GM21390 (cell line): Measurements from ENCODE around the gene COL23A1.

Experiments
- ATAC-seq: cut with Tn5 transposase; IDR thresholded peaks from one replicate; pipeline ENCODE4 v1.9.1; 2021; ENCODE audit not compliant: unreplicated experiment

COL23A1 gene

DNA sequence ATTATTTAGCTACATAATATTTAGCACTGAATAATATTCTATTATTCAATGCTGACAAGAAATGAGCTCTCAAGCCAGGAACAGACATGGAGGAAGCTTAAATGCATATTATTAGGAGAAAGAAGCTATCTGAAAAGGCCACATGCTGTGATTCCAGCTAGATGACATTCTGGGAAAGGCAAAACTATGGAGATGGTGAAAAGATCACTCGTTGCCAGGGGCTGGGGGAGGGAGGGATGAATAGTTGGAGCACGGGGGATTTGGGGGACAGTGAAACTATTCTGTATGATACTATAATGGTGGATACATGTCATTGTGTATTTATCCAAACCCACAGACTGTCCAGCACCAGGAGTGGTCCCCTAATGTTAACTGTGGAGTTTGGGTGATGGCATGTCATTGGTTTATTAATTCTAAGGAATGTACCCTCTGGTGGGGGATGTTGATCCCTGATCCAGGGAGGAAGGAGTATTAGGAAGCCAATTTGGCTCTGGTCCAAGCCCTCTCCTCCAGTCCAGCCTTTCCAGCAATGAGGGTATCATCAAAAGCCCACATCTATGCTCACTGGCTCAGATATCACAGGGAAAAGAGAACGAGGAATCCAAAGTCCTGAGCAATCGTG lies 162.5 kb downstream of the COL23A1 start:
- no peak for ATAC-seq

DNA sequence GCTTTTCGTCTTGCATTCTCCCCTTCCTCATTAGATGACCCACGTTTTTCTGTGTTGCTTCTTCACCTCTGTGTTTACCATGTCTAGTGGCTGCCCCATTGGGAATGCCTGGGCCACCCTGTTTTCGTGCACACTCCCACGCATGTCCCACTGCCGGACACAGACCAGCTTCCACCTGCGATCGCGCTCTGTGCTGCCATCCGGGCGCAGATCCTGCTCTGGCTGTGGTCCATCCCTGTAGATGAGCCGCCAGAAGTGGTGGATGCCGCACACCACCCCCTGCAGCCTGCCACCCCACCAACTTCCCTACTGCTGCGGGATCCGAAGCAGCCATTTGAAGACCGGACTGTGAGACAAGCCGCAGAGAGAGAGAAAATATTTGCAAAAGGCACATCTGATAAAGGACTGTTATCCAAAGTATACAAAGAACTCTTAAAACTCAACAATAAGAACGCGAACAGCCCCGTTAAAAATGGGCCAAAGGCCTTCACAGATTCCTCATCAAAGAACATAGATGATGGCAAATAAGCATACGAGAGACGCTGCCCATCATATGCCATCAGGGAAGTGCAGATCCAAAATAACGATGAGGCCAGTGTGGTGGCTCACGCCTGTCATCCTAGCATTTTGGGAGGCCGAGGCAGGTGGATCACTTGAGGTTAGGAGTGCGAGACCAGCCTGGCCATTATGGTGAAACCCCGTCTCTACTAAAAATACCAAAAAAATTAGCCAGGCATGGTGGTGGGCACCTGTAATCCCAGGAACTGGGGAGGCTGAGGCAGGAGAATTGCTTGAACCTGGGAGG lies 163.7 kb downstream of the COL23A1 start:
- no peak for ATAC-seq

DNA sequence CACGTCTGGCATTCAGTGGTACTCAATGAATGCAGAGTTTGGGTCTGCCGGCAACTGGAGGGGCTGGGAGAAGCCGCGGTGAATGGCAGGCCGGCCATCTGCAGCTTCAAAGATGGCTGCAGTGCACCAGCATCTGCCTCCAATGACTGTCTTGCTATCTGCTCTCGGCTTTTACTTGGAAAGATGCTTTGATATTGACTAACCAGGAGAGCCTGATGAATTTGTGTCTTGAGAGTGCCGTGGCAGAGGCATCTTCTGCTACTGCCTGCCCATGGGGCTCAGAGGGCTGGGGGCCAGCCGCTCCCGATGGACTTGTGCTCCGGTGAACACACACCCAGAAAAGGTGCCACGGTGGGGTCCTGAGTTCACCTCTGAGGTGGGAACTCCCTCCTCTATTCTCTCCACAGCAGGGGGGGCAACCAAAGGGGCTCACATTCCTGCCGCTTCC lies 164.5 kb downstream of the COL23A1 start:
- ATAC-seq, result no peak

DNA sequence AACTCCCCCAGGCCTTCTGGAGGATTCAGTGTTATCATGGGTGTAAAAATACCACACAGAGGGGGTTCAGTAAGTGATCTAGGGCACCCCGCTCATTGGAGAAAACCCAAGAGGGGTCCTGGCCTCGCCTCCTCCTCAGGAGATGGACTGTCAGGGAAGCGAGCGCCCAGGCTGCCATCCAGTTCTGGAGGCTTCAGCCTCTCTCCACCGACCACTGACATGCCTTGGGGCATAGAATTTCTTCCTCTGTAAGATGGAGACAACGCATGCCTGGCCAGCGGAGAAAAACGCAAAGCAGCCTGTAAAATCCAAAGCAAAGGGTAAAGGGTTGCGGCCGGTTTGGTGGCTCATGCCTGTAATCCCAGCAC lies 165.4 kb downstream of the COL23A1 start:
- no peak for ATAC-seq

DNA sequence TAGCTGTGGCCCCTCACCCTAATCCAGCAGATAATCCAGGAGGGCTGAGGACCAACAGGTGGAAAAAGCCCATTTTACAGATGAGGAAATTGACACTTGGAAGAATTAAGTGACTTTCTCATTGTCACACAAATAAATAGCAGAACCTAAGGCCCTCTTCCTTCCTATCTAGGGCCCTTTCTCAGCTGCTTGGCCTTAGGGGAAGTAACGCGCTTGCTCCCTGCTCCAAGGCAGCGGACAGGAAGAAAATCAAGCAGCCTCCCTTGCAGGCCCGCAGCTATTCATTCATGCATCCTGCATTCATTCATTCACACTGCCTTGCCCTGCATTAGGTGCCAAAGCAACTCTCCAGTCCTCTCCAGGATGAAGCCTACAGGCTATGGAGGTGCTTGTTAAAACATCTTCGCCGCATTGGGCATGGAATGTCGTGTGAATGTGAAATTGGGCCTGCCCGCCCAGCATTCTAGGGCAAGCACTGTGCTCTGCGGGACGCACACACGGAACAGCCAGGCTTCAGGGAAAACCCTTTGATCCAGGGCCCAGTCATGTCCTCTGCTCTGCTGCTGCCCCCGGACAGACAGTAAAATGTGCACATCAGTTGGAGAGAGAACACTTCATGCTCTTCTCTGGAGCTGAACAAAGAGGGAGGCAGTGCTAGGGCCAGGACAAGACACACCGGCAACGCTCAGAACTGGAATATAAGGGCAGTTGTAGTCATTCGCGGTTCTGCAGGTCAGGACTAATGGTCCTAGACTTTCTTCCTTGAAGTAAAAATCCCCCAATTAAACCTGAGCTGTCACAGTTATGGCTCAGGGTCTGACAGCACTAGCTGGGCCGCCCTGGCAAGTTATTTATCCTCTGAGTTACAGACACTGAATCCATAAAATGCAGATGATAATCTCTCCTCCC lies 166.0 kb downstream of the COL23A1 start:
- no peak for ATAC-seq

DNA sequence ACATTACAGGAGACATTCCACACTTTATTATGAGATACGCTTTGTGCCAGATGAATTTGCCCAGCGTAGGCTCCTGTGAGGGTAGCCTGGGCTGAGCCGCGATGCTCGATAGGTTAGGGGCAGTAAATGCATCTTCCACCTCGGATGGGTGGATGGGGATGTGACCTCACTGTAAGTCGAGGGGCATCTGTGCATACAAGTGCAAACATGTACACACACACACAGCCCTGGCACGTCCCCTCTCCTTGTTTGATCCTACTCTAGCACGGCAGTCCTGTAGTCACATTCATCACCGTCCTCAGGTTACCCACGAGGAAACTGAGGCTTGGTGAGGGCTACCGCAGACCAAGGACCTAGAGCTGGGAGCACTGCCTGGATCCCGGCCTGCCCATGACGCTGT lies 166.8 kb downstream of the COL23A1 start:
- no peak for ATAC-seq

DNA sequence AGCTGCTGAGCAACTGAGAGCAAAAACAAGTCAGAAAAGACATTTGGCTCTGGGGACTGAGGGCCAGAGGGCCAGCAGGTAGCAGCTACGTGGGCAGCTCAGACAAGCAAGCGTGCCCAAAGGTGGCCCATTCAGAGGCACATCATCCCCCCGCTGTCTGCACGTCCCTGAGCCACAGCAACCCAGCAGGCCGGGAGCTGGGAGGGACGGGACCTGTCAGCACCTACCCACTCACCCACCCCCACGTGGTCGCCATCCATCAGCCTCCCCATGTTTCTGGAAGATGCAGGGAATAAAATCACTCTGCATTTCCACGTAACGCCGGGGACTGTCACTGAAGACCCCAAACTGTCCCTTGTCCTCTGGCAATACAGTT lies 167.8 kb downstream of the COL23A1 start:
- ATAC-seq, result no peak

DNA sequence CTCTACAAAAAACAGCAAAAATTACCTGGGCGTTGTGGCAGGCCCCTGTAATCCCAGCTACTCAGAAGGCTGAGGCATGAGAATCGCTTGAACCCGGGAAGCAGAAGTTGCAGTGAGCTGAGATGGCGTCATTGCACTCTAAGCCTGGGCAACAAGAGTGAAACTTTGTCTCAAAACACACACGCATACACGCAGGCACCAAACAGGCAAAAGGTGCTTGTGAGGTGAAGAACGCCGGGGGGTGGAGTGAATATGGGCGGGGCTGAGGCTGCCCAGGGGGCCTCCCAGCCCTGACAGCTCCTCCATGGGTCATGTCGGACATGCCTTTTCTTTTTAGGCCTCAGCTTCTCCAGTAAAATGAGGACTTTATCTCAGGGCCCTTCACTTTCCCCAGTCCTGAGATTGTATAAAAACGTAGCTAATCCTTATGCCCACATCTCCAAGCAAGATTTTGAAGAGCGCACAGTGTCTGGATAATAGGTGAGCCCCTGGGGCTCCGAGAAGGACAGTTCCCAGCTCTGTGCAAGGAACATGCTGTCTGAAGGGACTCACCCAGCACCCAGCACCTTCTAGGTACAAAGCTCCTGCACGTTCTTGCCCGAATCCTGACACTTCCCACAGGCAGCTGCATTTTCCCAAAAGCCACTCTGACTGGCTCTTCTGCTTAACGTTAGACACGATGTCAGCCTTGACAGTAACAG lies 168.3 kb downstream of the COL23A1 start:
- ATAC-seq, result no peak

DNA sequence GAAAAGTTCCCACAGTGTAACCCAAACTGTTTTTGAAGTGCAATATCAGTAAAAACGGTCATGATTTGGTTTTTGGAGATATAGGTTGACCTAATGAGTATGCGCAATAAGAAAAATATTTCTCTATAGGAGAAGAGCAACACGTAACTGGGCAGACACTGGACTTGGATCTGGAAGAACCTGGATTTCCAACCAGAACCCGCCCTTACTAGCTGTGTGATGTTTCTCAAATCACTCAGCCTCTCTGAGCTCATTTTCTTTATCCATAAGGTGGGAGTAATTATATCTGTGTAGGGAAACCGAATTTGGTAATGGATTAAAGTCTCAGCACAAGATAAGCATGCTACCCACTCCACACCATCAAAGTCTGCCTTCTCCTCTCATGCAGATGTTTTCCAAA lies 169.1 kb downstream of the COL23A1 start:
- ATAC-seq, result no peak

DNA sequence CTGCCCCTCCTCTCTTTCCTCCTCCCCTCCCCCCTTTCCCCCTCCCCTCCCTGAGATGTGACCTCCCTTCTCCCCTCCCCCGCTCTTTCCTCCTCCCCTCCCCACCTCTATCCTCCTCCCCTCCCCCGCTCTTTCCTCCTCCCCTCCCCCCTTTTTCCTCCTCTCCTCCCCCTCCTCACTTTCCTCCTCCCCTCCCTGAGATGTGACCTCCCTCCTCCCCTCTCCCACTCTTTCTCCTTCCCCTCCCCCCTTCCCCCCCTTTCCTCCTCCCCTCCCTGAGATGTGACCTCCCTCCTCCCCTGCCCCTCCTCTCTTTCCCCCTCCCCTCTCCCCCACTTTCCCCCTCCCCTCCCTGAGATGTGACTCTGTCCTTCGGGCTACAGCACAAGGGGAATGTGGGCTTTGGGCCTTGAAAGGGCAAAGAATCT lies 169.8 kb downstream of the COL23A1 start:
- ATAC-seq, result no peak

DNA sequence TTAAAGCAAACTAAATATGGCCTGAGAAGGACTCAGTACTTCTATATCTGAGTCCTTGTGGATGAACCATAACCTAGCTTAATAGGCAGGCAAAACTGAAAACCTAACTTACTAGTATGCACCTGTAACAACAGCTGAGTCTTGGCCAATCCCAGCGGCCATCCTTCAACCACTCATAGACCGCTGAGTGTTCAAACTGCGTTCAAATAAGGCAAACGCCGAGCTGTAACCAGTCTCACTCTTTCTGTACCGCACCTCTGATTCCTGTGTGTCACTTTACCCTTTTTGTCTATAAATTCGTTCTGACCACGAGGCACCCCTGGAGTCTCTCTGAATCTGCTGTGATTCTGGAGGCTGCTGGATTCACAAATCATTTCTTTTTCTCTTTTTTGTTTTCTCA lies 170.5 kb downstream of the COL23A1 start:
- no peak for ATAC-seq

DNA sequence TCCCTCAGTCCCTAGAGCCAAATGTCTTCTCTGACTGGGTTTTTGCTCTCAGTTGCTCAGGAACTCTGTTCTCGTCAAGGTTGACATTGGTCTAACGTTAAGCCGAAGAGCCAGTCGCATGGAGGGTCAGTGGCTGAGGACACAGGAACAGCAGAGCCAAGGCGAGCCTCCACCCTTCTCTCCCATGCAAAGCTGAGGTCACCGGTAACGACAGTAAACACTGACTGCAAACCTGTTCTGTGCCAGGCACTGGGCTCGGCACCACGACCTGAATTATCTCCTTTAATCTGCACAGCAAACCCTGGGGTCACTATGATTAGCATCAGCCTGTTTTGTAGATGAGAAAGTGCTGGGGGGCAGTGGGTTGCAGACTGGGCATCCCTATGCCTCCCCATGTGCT lies 171.0 kb downstream of the COL23A1 start:
- ATAC-seq, result no peak

DNA sequence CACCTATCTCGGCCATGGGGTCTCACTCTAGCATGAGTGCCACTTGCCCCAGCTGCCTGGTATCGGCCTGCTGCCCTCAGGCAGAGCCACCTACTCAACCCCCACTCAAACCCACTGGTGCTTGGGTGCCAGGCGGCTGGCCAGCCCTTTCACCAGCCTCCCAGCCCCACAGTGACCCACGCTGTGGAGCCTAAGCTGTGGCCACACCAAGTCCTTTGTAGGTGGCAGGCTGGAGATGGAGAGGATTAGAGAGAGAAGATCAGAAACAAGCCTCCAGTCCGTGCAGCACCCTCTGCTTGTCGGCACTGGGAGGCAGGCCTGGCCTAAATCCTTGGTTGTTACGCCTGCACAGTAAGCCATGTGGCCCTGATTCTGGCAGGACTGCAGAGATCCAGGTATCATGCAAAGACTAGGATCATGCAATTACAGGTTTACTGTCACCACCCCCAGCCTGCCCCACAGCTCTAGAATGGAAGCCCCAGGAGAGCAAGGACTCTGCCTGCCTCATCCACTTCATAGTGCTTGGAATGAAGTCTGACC lies 171.7 kb downstream of the COL23A1 start:
- no peak for ATAC-seq

DNA sequence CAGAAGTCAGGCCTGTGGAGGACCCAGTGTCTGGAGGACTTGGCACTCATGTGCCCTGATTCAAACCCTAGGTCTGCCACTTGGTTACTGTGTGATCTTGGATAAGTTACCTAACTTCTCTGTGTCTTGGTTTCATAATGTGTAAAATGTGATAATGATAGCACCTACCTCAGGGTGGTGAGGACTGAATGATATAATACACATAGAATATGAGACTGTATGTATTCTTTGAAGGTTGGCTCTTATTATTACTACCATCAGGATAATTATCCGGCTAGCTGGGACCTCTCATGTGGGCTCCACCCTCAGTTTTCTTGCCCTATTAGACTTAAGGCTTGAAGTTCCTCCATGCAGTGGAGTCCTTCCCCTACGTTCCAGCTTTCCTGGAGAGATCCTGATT lies 172.2 kb downstream of the COL23A1 start:
- no peak for ATAC-seq

DNA sequence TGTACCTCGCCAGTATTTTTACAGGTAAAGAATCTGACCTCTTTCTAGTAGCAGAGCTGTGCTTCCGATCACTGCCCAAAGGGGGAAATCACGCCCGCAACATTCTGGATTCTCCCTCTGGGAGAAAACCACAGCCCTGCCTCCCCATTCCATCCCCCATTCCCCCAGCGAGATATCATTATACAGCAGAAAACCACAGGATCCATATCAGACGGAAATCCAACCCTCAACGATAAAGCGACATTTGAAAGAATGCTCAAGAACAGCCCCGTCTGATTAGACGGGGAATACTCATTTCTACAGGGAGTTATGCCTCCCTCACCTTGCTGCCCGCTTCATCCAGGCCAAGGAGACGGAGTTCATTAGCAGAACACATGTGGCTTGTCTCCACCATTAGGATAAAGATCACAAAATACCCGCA lies 172.8 kb downstream of the COL23A1 start:
- no peak for ATAC-seq

DNA sequence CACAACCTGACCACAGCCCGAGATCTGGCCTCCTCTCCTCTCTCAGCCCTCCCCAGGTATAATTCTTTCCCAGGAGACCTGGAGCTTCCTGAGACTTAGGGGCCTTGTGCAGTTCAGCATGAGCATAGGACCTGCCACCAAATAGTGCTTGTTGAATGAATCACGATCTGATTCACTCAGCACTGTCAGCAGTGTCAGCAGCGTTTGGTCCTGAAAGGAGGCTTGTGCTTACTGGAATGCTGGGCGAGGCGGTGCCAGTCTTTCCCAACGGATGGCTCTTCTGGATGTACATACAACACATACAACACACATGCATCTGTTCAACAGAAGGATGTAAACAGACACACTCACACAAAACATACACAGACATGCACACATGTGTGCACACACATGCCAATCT lies 173.3 kb downstream of the COL23A1 start:
- ATAC-seq, result no peak

DNA sequence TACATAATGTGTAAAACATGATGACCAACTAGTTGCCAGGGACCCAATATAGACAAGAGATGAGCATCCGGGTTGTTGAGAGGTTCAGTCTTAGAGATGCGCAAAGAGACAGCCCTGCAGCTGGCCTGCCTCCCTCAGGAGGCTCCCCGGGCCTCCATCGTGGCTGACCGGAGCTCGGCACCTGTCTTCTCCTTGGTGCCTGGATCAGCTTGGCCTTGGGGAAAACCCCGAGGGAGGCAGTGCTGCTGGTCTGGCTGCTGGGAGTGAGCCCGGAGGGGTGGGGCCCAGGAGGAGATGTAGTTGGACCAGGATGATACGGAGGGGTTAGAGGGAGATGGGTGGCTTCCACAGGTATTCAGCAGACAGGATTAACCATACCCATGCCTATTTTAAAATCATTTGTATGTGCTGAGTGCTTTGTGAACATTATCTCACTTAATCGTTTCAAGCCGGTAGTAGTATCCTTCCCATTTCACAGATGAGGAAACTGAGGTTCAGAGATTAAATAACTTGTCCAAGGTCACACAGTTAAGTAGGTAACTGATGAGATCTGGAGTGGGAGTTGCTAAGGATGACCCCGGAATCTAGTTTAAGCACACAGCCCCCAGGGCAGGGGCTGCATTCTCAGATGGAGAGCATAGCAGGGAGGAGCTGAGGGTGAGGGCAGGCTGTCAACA lies 173.8 kb downstream of the COL23A1 start:
- ATAC-seq, result no peak

DNA sequence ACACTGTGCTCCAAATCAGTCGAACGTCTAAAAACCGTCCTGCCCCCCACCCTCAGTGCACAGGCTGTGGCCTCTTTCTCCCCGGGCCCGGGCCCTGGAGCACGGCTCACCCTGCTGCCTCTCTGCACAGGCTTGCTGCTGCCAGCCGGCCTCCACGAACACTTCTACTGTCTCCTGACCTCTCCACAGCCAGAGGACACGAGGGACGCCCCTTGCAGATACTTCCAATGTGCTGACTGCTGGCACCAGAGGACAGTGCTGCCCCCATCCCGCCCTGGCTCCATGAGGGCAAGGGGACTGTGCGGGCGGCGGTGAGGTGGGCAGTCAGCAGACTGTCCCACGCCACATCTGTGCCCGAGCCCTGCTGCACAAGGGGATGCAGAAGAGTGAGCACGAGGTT lies 174.8 kb downstream of the COL23A1 start:
- no peak for ATAC-seq

DNA sequence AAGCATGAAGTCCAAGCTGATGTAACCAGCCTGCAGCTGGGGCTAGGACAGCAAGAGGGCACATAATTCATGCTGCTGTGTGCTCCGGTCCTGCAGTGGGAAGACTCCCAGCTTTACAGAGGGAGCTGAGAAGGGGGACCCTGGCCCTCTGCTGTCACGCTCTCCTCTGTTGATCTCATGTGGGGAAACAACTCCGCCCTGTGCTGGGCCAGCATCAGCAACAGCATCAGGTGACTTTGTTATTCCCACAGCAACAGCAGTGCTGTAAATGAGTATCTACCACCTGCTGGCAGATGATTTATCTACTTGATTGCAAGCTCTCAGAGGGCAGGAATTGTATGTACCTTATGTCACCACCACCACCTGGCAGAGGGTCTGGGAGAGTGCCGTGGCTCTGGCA lies 176.2 kb downstream of the COL23A1 start:
- ATAC-seq, result no peak

DNA sequence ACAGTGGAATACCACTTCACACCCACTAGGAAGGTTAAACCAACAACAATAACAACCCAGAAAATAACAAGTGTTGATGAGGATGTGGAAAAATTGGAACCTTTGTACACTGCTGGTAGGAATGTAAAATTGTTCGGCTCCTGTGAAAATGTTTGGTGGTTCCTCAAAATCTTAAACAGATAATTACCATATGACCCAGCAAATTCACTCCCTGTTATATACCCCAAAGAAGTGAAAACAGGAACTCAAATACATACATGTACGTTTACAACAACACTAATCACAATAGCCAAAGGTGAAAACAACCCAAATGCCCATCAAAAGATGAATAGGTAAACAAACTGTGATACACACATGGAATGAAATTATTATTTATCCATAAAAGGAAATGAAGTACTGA lies 179.1 kb downstream of the COL23A1 start:
- no peak for ATAC-seq
